ENCODE results near the gene CLSTN1. TPM values are rescaled to one million over a fixed set of nuclear protein-coding genes. Genes with fewer than 3 reads are reported as not detected.

Gene CLSTN1
- total RNA-seq (2014; rRNA removed; shearing (Covaris generic)) = 50.5 and 52.4 TPM in 2 replicates

DNA sequence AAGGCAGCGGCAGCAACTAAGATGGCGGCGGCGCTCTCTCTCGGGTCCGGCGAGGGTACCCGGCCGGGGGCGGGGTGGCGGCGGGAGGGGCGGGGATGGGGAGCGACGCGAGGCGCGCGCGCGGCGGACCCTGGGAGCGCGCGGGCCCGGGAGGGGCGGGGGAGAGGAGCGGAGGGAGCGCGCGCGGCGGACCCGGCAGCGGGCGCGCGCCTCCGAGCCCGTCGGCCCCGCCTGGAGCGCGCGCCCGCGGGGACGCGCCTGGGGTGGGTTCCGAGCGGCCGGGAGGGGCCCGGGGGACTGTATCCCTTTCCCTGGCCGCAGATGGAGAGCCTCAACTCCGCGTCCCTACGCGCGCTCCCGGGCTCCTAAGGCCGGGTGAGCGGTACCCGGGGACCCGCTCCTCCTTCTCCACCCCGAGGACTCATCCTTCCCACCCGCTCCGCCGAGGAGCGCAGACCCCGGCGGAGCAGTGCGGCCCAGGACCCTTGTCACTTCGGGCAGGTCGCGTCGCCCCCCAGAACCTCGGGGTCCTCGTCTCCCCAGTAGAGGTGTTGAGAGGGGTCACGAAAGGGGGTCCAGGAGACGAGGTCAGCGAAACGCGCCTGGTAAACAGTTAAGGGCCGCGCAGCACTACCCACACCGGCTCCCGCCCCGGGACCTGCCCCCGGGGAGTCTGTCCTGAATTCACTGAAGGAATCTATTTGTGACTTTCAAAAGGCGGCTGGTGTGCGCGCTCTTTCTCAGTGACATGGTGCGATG lies at the start of gene CLSTN1:
Gene CLSTN1 (minus strand): TSS at position 23 of the 759 bp plus-strand sequence. CDS start 232 bp downstream, outside the sequence.
- peaks cover 11% of the 10 kb centered on the region for H3K4me1 ChIP-seq
- H3K4me3 ChIP-seq = peak within 1 kb of the TSS; percentile 85
- no peaks in the 10 kb centered on the region for H3K9me3 ChIP-seq (replicated peaks)
- H3K36me3 ChIP-seq = peaks cover 8% of the 10 kb centered on the region
- H3K27ac ChIP-seq = no peak within 1 kb of the TSS
- DNase-seq = peak; percentile 90 to 94
- no peaks in the 10 kb centered on the region; the same call in 1 of the 2 replicates for H3K27me3 ChIP-seq

DNA sequence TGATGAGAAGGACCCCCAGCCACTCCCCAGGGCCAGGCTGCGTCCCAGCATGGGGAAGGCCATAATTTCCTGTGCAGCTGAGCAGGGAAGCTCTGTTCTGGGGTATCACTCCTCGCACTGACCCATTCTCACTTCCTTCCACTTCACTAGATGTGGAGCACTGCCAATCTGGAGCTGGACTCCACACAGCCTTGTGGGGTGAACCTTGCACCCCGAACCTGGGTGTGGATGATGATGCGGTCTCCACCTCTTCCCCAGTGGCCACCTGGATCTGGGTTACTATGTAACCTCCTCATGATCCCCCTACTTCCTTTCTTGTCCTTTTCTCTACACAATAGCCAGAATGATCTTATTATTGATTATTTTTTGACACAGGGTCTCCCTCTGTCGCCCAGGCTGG lies 49.6 kb upstream of the CLSTN1 start:
- H3K4me3 ChIP-seq = no peak overlapping the region
- no peaks in the 10 kb centered on the region for H3K36me3 ChIP-seq
- peaks cover 27% of the 10 kb centered on the region for H3K4me1 ChIP-seq
- peak overlapping the region; percentile 46 for H3K27ac ChIP-seq
- H3K9me3 ChIP-seq (replicated peaks) = no peaks in the 10 kb centered on the region
- no peak for DNase-seq
- H3K27me3 ChIP-seq = no peaks in the 10 kb centered on the region

DNA sequence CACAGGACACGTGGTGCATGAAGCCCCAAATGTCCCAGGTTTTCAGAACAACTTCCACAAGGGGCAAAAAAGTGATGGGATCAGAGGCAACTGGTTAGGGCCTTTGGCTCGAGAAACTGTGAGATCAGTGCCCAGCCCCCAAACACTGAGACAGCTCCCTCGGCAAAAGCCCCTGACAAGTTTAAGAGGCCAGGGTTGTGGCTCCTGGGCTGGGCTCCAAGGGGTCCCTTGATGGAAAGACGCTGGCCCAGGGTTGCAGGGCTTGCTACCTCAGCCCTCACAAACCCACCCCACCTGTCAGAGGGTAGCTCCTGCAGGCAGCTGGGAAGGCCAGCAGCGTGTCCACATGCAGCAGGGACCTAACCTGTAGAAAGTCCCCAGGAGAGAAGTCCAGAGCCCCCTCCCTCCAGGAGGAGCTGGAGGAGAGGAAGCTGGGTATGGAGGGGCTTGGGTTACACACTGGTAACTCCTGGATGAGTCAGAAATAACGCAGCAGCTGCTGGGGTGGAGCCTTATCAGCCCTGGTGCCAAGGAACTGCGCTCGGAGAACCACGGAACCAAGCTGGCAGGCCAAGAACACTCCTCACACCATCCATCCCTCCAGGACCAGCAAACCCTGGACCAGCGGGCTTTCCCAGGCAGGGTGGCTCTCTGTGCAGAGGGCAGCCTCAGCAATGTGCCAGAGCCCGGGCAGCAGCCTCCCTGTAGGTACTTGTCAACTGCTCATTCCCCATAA lies 48.8 kb upstream of the CLSTN1 start:
- Histone ChIP-seq H3K9me3 (replicated peaks) (no peaks in the 10 kb centered on the region), H3K27me3 (no peaks in the 10 kb centered on the region), H3K36me3 (no peaks in the 10 kb centered on the region), H3K4me1 (peaks cover 27% of the 10 kb centered on the region), H3K27ac (peak overlapping the region; percentile 46), H3K4me3 (peak overlapping the region; percentile 12)
- peak; percentile 85 to 88 for DNase-seq

- no peaks in the 10 kb centered on the region for H3K9me3 ChIP-seq (replicated peaks)
- no peak overlapping the region for H3K4me3 ChIP-seq
- H3K27me3 ChIP-seq = no peaks in the 10 kb centered on the region
- H3K4me1 ChIP-seq = peaks cover 27% of the 10 kb centered on the region
- H3K36me3 ChIP-seq = no peaks in the 10 kb centered on the region
- no peak for DNase-seq
- no peak overlapping the region; the same call in 1 of the 2 replicates for H3K27ac ChIP-seq
These were observed 48.1 kb upstream of the CLSTN1 start for GRCh38 chr1:9871707-9872425.

DNA sequence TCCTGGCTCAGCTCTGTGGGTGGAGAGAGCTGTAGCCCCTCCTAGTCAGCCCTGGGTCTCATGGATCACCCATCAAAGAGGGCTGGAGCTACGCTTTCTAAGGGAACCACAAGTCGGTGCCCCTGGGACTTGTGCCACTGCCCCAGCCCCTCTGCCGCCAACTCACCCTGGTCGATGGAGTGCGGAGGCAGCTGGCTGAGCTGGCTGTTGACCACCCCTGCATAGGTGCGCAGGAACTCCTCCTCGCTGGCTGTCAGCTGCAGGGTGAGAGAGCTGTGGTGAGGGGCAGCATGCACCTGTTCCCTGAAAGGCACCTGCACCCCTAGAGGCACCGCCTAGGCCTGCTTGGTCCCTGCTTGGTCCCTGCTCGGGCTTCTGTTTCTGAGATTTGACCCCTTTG lies 47.3 kb upstream of the CLSTN1 start:
- Histone ChIP-seq H3K4me1 (peaks cover 27% of the 10 kb centered on the region), H3K36me3 (no peaks in the 10 kb centered on the region), H3K9me3 (replicated peaks) (no peaks in the 10 kb centered on the region), H3K27ac (no peak overlapping the region), H3K27me3 (no peaks in the 10 kb centered on the region), H3K4me3 (no peak overlapping the region)
- no peak for DNase-seq

DNA sequence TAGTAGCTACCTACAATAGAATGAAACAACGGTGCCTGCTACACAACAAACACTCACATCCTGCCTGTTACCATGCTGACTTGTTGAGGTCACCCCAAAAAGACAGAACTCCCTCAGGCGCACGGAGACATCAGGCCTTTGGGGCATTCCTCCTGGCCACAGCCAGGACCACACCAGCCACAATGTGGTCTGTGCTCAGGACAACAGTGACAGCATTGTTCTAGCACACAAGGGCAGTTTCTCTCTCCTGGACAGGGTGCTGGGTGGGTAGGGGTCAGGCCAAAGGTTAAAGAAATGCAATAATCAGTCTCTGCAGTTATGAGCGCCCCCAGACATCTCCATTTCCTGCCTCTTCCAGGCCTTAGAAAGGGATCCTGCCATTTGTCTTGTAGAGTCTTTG lies 46.8 kb upstream of the CLSTN1 start:
- no peaks in the 10 kb centered on the region for H3K9me3 ChIP-seq (replicated peaks)
- no peak overlapping the region for H3K4me3 ChIP-seq
- DNase-seq = no peak
- no peak overlapping the region for H3K27ac ChIP-seq
- H3K36me3 ChIP-seq = no peaks in the 10 kb centered on the region
- H3K4me1 ChIP-seq = peaks cover 25% of the 10 kb centered on the region
- no peaks in the 10 kb centered on the region for H3K27me3 ChIP-seq

DNA sequence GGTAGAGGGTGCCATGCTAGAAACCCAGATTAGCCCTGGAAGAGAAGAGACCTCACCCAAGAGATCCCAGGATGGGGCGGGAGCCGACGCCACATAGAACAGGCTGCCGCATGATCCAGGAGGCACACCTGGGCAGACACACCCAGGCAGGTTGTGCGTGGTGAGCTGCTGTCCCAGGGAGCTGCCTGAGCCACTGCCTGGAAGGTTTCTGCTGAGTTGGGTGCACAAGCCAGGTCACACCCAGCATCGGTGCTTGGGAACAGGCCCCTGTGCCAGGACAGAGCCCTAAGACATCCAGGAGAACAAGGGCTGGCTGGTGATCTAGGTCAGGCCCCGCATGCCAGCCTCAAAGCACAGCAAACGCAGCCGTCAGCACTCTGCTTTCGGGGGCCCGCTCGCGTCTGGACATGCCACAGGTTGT lies 46.1 kb upstream of the CLSTN1 start:
- Histone ChIP-seq H3K36me3 (no peaks in the 10 kb centered on the region), H3K9me3 (replicated peaks) (no peaks in the 10 kb centered on the region), H3K27ac (no peak overlapping the region), H3K27me3 (no peaks in the 10 kb centered on the region), H3K4me1 (peaks cover 18% of the 10 kb centered on the region), H3K4me3 (no peak overlapping the region)
- no peak for DNase-seq

DNA sequence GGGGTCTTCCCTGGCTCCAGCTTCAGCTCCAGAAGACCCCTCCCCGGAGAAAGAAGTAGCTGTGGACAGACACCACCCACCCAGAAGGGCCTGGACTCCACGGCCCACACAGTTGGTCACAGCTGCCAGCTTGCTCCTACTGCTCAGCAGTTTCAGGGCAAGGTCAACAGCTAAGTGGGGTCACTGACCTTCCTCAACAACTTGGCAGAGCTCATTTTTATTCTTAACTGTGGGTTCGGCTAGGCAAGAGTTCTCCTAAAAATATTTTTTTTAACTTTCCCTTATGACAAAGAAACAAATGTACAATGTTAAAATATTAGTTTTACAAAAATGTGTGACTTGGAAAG lies 44.5 kb upstream of the CLSTN1 start:
- Histone ChIP-seq H3K9me3 (replicated peaks) (no peaks in the 10 kb centered on the region), H3K4me3 (no peak overlapping the region), H3K27ac (no peak overlapping the region), H3K4me1 (peaks cover 13% of the 10 kb centered on the region), H3K36me3 (no peaks in the 10 kb centered on the region), H3K27me3 (no peaks in the 10 kb centered on the region)
- no peak for DNase-seq

- Histone ChIP-seq H3K27me3 (no peaks in the 10 kb centered on the region), H3K4me1 (peaks cover 13% of the 10 kb centered on the region), H3K27ac (no peak overlapping the region), H3K36me3 (no peaks in the 10 kb centered on the region), H3K9me3 (replicated peaks) (no peaks in the 10 kb centered on the region), H3K4me3 (no peak overlapping the region)
- DNase-seq = peak; percentile 75 to 91
These were observed 43.9 kb upstream of the CLSTN1 start for GRCh38 chr1:9867408-9868243.

DNA sequence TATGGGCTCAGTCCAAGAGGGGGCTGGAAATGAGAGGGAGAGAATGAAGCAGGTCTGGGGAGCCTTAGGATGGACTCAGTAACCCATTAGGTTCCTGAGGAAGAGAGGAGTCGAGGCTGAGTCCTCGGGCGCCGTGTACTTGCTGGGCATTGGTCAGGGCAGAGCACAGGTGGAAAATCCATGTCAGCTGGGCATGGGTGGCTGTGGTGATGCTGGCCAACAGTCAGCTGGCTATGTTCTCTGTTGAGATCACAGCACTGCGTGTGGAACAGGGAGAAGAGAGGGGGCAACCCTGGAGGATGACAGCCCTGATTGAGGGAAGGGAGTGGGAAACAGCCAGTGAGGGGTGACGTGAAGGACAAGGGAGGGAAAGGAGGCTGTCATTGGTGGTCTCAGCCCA lies 43.1 kb upstream of the CLSTN1 start:
- Histone ChIP-seq H3K27me3 (no peaks in the 10 kb centered on the region), H3K9me3 (replicated peaks) (no peaks in the 10 kb centered on the region), H3K4me1 (peaks cover 6% of the 10 kb centered on the region; the same call in 1 of the 2 replicates), H3K27ac (no peak overlapping the region), H3K36me3 (no peaks in the 10 kb centered on the region), H3K4me3 (no peak overlapping the region)
- DNase-seq = no peak

- H3K27ac ChIP-seq = no peak overlapping the region
- no peak for DNase-seq
- H3K27me3 ChIP-seq = no peaks in the 10 kb centered on the region
These were observed 42.0 kb upstream of the CLSTN1 start for GRCh38 chr1:9865724-9866123.

GRCh38 chr1:9863371-9863770 lies 39.6 kb upstream of the CLSTN1 start:
- Histone ChIP-seq H3K4me3 (no peak overlapping the region), H3K27me3 (no peaks in the 10 kb centered on the region), H3K27ac (no peak overlapping the region), H3K9me3 (replicated peaks) (no peaks in the 10 kb centered on the region), H3K36me3 (no peaks in the 10 kb centered on the region), H3K4me1 (peaks cover 8% of the 10 kb centered on the region; the same call in 1 of the 2 replicates)
- no peak for DNase-seq

More at GRCh38 chr1:9865724-9866123, 42.0 kb upstream of the CLSTN1 start:
- H3K4me1 ChIP-seq = peaks cover 8% of the 10 kb centered on the region; the same call in 1 of the 2 replicates
- H3K9me3 ChIP-seq (replicated peaks) = no peaks in the 10 kb centered on the region
- H3K36me3 ChIP-seq = no peaks in the 10 kb centered on the region
- no peak overlapping the region for H3K4me3 ChIP-seq

GRCh38 chr1:9861360-9861759 lies 37.6 kb upstream of the CLSTN1 start:
- no peak for DNase-seq
- no peak overlapping the region for H3K4me3 ChIP-seq
- no peaks in the 10 kb centered on the region for H3K36me3 ChIP-seq
- no peaks in the 10 kb centered on the region for H3K9me3 ChIP-seq (replicated peaks)
- H3K4me1 ChIP-seq = peaks cover 8% of the 10 kb centered on the region; the same call in 1 of the 2 replicates
- H3K27ac ChIP-seq = no peak overlapping the region
- no peaks in the 10 kb centered on the region for H3K27me3 ChIP-seq

DNA sequence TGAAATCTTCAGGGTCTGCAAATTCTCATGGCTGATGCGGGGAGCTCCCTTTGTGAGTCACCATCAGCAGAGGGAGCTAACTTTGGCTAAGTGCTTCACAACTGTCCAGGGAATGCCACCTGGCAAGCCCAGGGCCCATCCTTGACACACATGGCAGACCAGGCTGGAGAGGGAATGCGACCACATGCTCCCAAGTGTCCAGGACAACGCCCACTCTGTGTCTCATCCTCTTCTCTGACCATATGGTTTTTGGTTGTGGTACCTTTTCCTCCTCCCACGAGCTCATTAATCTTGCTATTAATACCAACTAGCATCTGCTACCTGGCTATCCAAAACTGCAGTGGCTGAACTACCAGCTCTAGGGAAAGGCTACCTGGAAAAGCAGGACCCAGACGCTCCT lies 37.1 kb upstream of the CLSTN1 start:
- DNase-seq = no peak
- Histone ChIP-seq H3K27ac (no peak overlapping the region), H3K27me3 (no peaks in the 10 kb centered on the region), H3K9me3 (replicated peaks) (no peaks in the 10 kb centered on the region), H3K36me3 (no peaks in the 10 kb centered on the region; the same call in 1 of the 2 replicates), H3K4me1 (peaks cover 8% of the 10 kb centered on the region; the same call in 1 of the 2 replicates), H3K4me3 (no peak overlapping the region)
